H1 (cell line): ENCODE measurements around the gene DPF3. TPM values are rescaled to one million over a fixed set of nuclear protein-coding genes. Genes with fewer than 3 reads are reported as not detected.

Source experiments
- CTCF ChIA-PET: fragments of 300-600 bp; sonication (Branson Sonifier 250); formaldehyde crosslinking; loops from one replicate; lab custom pipeline; 2021; ENCODE audit not compliant: partially characterized antibody; lab: Charles Lee
- POLR2A ChIA-PET: fragments of 300-600 bp; sonication (Branson Sonifier 250); formaldehyde crosslinking; loops from one replicate; lab custom pipeline; 2021; ENCODE audit warnings: inconsistent platforms; ENCODE audit not compliant: partially characterized antibody; lab: Charles Lee
- DNase-seq, 2 experiments: peaks; one replicate each; pipeline versions ENCODE4 v3.0.0 to v3.0.0-alpha.2; 2010 to 2022; ENCODE audit warnings: low spot score in 2 of 2, low read depth in 1 of 2, mixed read lengths in 1 of 2
- FAIRE-seq: peaks from 2 replicates; lab custom pipeline; 2011; peaks lifted over from hg19 to GRCh38; lab: Jason Lieb, UNC
- H2AFZ ChIP-seq: 2 replicates; pipeline ENCODE4 v1.8.1; 2012; ENCODE audit warnings: low read length, inconsistent platforms
- H2AK5ac ChIP-seq: 2 replicates; pipeline ENCODE4 v1.6.1; 2013; ENCODE audit warnings: low read depth, low read length
- H2BK120ac ChIP-seq: replicated peaks from 2 replicates; pipeline ENCODE3; 2013; ENCODE audit warnings: low read depth, low read length, inconsistent platforms
- H2BK12ac ChIP-seq: 2 replicates; pipeline ENCODE4 v1.6.1; 2013; ENCODE audit warnings: low read depth, low read length
- H2BK15ac ChIP-seq: 2 replicates; pipeline ENCODE4 v1.6.1; 2013; ENCODE audit warnings: low read length
- H2BK20ac ChIP-seq: 2 replicates; pipeline ENCODE4 v1.6.1; 2013; ENCODE audit warnings: low read length
- H2BK5ac ChIP-seq: 2 replicates; pipeline ENCODE4 v1.6.1; 2013; ENCODE audit warnings: low read depth, low read length
- H3K14ac ChIP-seq: 2 replicates; pipeline ENCODE4 v1.6.1; 2013; ENCODE audit warnings: inconsistent platforms; ENCODE audit not compliant: insufficient read length
- H3K18ac ChIP-seq: 2 replicates; pipeline ENCODE4 v1.6.1; 2013; ENCODE audit warnings: low read length; ENCODE audit errors: extremely low read depth
- H3K23ac ChIP-seq: 2 replicates; pipeline ENCODE4 v1.6.1; 2013; ENCODE audit warnings: inconsistent platforms; ENCODE audit not compliant: insufficient read length
- H3K23me2 ChIP-seq: 2 replicates; pipeline ENCODE4 v1.6.1; 2013; ENCODE audit warnings: low read depth, low read length
- H3K27ac ChIP-seq: 2 replicates; pipeline ENCODE4 v1.6.1; 2011; ENCODE audit warnings: low read depth, low read length, inconsistent platforms
- H3K27me3 ChIP-seq, 4 experiments: replicated peaks in 1 of 4; 1 replicate in 1 of 4; 2 replicates in 3 of 4; pipeline versions ENCODE4 v1.6.1 to v1.8.1; 2011 to 2013; ENCODE audit warnings: low read length in 3 of 4, mild to moderate bottlenecking in 3 of 4, inconsistent platforms in 2 of 4, mixed read lengths in 2 of 4, moderate library complexity in 1 of 4; ENCODE audit not compliant: control insufficient read depth in 3 of 4, insufficient read depth in 3 of 4; ENCODE audit errors: extremely low read depth in 1 of 4
- H3K36me3 ChIP-seq, 4 experiments: 2 replicates each; pipeline versions ENCODE4 v1.6.1 to v1.8.1; 2011 to 2013; ENCODE audit warnings: mild to moderate bottlenecking in 4 of 4, low read length in 3 of 4, moderate library complexity in 2 of 4, control low read depth in 1 of 4, inconsistent platforms in 1 of 4; ENCODE audit not compliant: insufficient read depth in 4 of 4, control insufficient read depth in 2 of 4
- H3K4ac ChIP-seq: replicated peaks from 2 replicates; pipeline ENCODE3; 2013; ENCODE audit warnings: low read length, low read depth, mixed read lengths, inconsistent platforms; ENCODE audit not compliant: insufficient read length
- H3K4me1 ChIP-seq, 4 experiments: replicated peaks in 1 of 4; 1 replicate in 1 of 4; 2 replicates in 3 of 4; pipeline versions ENCODE4 v1.6.1 to v1.8.1; 2011 to 2013; ENCODE audit warnings: low read length in 3 of 4, inconsistent platforms in 2 of 4, mixed read lengths in 1 of 4; ENCODE audit not compliant: insufficient read depth in 4 of 4, control insufficient read depth in 3 of 4
- H3K4me2 ChIP-seq, 2 experiments: 2 replicates each; pipeline versions ENCODE4 v1.6.1 to v1.8.1; 2011 to 2013; ENCODE audit warnings: low read depth in 2 of 2, low read length in 2 of 2, control low read depth in 1 of 2, inconsistent platforms in 1 of 2, mild to moderate bottlenecking in 1 of 2; ENCODE audit not compliant: insufficient read depth in 1 of 2
- H3K4me3 ChIP-seq, 4 experiments: fragments of 200-600, 300-600 bp in 1 of 4; sonication (generic), shearing (Covaris generic), sonication (Bioruptor Twin) in 1 of 4; 2 replicates each; pipeline versions ENCODE4 v1.5.1 to v1.8.1; 2011 to 2016; ENCODE audit warnings: low read length in 4 of 4, low read depth in 3 of 4, control low read depth in 2 of 4, inconsistent platforms in 2 of 4, mild to moderate bottlenecking in 2 of 4, mixed read lengths in 1 of 4, moderate library complexity in 1 of 4; ENCODE audit not compliant: insufficient read depth in 2 of 4; ENCODE audit errors: extremely low read depth in 1 of 4
- H3K56ac ChIP-seq: replicated peaks from 2 replicates; pipeline ENCODE3; 2013; ENCODE audit warnings: low read depth, mild to moderate bottlenecking, mixed read lengths, low read length, inconsistent platforms; ENCODE audit not compliant: insufficient read length
- H3K79me1 ChIP-seq: 2 replicates; pipeline ENCODE4 v1.6.1; 2013; ENCODE audit warnings: low read depth, low read length, control low read depth
- H3K79me2 ChIP-seq, 2 experiments: 2 replicates each; pipeline versions ENCODE4 v1.6.1 to v1.8.1; 2012 to 2013; ENCODE audit warnings: low read length in 2 of 2, mild to moderate bottlenecking in 2 of 2, inconsistent platforms in 1 of 2; ENCODE audit not compliant: insufficient read depth in 2 of 2, control insufficient read depth in 1 of 2
- H3K9ac ChIP-seq, 4 experiments: replicated peaks in 1 of 4; 1 replicate in 1 of 4; 2 replicates in 3 of 4; pipeline versions ENCODE4 v1.6.1 to v1.8.1; 2011 to 2013; ENCODE audit warnings: low read depth in 3 of 4, low read length in 3 of 4, control low read depth in 2 of 4, mild to moderate bottlenecking in 2 of 4, moderate library complexity in 2 of 4, inconsistent platforms in 1 of 4; ENCODE audit errors: extremely low read depth in 1 of 4
- H3K9me3 ChIP-seq, 2 experiments: 2 replicates each; pipeline versions ENCODE4 v1.6.1 to v1.8.1; 2012 to 2013; ENCODE audit warnings: mild to moderate bottlenecking in 2 of 2, moderate library complexity in 2 of 2, control low read depth in 1 of 2, inconsistent platforms in 1 of 2, low read depth in 1 of 2, low read length in 1 of 2, mixed read lengths in 1 of 2; ENCODE audit not compliant: insufficient read depth in 2 of 2
- H4K20me1 ChIP-seq, 2 experiments: replicated peaks in 1 of 2; 2 replicates each; pipeline versions ENCODE3 to v1.8.1; 2011 to 2013; ENCODE audit warnings: inconsistent platforms in 2 of 2, low read length in 2 of 2, mild to moderate bottlenecking in 1 of 2; ENCODE audit not compliant: insufficient read depth in 2 of 2, control insufficient read depth in 1 of 2
- H4K5ac ChIP-seq: 2 replicates; pipeline ENCODE4 v1.6.1; 2013; ENCODE audit warnings: low read length, low read depth, mixed read lengths, inconsistent platforms; ENCODE audit not compliant: insufficient read length
- H4K8ac ChIP-seq: 2 replicates; pipeline ENCODE4 v1.8.0; 2013; ENCODE audit warnings: mild to moderate bottlenecking, moderate library complexity, low read length, inconsistent platforms; ENCODE audit not compliant: insufficient read depth; ENCODE audit errors: extremely low read depth
- H4K91ac ChIP-seq: replicated peaks from 2 replicates; pipeline ENCODE3; 2013; ENCODE audit warnings: low read length, mixed read lengths, inconsistent platforms; ENCODE audit not compliant: insufficient read length
- BRCA1 ChIP-seq: IDR thresholded peaks from 2 replicates; pipeline ENCODE4 v1.6.1; 2012; ENCODE audit warnings: low read depth, low read length, improper control_type of control experiment
- CHD1 ChIP-seq: IDR thresholded peaks from 2 replicates; pipeline ENCODE4 v1.6.1; 2012; ENCODE audit warnings: low read depth, low read length, improper control_type of control experiment
- CHD2 ChIP-seq: IDR thresholded peaks from 2 replicates; pipeline ENCODE4 v1.6.1; 2012; ENCODE audit warnings: low read length, improper control_type of control experiment
- E2F6 ChIP-seq: IDR thresholded peaks from 2 replicates; pipeline ENCODE4 v1.6.1; 2012; ENCODE audit warnings: inconsistent platforms
- HDAC2 ChIP-seq, 2 experiments: fragments of 300-600 bp in 1 of 2; sonication (generic) in 1 of 2; IDR thresholded peaks; 2 replicates each; pipeline ENCODE4 v1.6.1; 2011 to 2012; ENCODE audit warnings: low read depth in 2 of 2, low read length in 2 of 2, mild to moderate bottlenecking in 2 of 2, moderate library complexity in 2 of 2, borderline replicate concordance in 1 of 2, inconsistent platforms in 1 of 2
- MAX ChIP-seq: IDR thresholded peaks from 2 replicates; pipeline ENCODE4 v1.6.1; 2012; ENCODE audit warnings: inconsistent platforms
- POLR2A ChIP-seq, 2 experiments: IDR thresholded peaks; 1 replicate in 1 of 2; 2 replicates in 1 of 2; pipeline ENCODE4 v1.6.1; 2011; ENCODE audit warnings: low read depth in 2 of 2, low read length in 2 of 2, mild to moderate bottlenecking in 2 of 2; ENCODE audit errors: control extremely low read depth in 1 of 2
- RXRA ChIP-seq: IDR thresholded peaks from 2 replicates; pipeline ENCODE4 v1.6.1; 2011; ENCODE audit warnings: low read depth, mild to moderate bottlenecking, low read length, moderate library complexity; ENCODE audit not compliant: insufficient read depth
- SIRT6 ChIP-seq: IDR thresholded peaks from one replicate; pipeline ENCODE4 v1.7.1; 2012; ENCODE audit warnings: low read length, inconsistent platforms
- SP2 ChIP-seq: IDR thresholded peaks from 2 replicates; pipeline ENCODE4 v1.6.1; 2012; ENCODE audit warnings: mild to moderate bottlenecking, low read length, inconsistent platforms
- SRF ChIP-seq: IDR thresholded peaks from 2 replicates; pipeline ENCODE4 v1.6.1; 2011; ENCODE audit warnings: mild to moderate bottlenecking, low read depth, low read length, moderate library complexity
- TBP ChIP-seq: IDR thresholded peaks from 2 replicates; pipeline ENCODE4 v1.6.1; 2011; ENCODE audit warnings: low read depth, low read length, improper control_type of control experiment
- TEAD4 ChIP-seq: IDR thresholded peaks from 2 replicates; pipeline ENCODE4 v1.6.1; 2012; ENCODE audit warnings: low read depth, low read length, inconsistent platforms, mixed read lengths
- ZNF274 ChIP-seq: IDR thresholded peaks from 2 replicates; pipeline ENCODE4 v1.7.0; 2012; ENCODE audit warnings: low read length, borderline replicate concordance; ENCODE audit errors: extremely low read depth
- WGBS, 2 experiments: shearing (Covaris generic) in 1 of 2; methylation state at CpG; one replicate each; pipeline versions ENCODE4 v1.1.6 to v1.1.7; 2013 to 2015; ENCODE audit warnings: low lambda C conversion rate in 2 of 2, mixed read lengths in 2 of 2, inconsistent platforms in 1 of 2, low coverage in 1 of 2, missing lambda C conversion rate in 1 of 2; ENCODE audit not compliant: insufficient replicate concordance in 2 of 2, insufficient coverage in 1 of 2, insufficient read length in 1 of 2; ENCODE audit errors: extremely low coverage in 1 of 2, missing lambda C conversion rate in 1 of 2; 5-methylcytosine and 5-hydroxymethylcytosine counted together
- polyA plus RNA-seq, 7 experiments: library from polyadenylated mRNA; depleted of rRNA in 3 of 7; stranded (reverse) in 5 of 7; unstranded in 2 of 7; fragments of >200 nt in 5 of 7; fragments of 200-250 nt in 2 of 7; gene quantifications; 1 replicate in 5 of 7; 2 replicates in 1 of 7; 4 replicates in 1 of 7; pipeline versions ENCODE4 v1.2.1 to v1.2.3, GENCODE V29; 2011 to 2013; ENCODE audit warnings: missing spikeins in 2 of 7, mixed read lengths in 2 of 7
- total RNA-seq: library from RNA; stranded (reverse); fragmentation: NEBNext Ultra II Directional; extraction: Animal tissue kit (Norgen Biotek cat#: 25700); gene quantifications from 2 replicates; pipeline ENCODE4 v1.2.1, GENCODE V29; 2021

Gene DPF3
- total and polyA plus RNA-seq, 2 of the 8 experiments (the other 6 are each of a cell fraction or from before 2014, with no cell fraction given), result 0.19 TPM; not detected in 1

GRCh38 chr14:72754949-72755348, 139.0 kb downstream of the DPF3 start:
- DNase-seq (no peak), FAIRE-seq (no peak)
- no peaks in the 10 kb centered on the region for H3K23me2 ChIP-seq
- no peak overlapping the region for H2AFZ ChIP-seq
- H3K9me3 ChIP-seq, result peaks cover 2 to 4% of the 10 kb centered on the region in 2 experiments; a peak in 1 of 4 replicates
- no peaks in the 10 kb centered on the region; a peak in 1 of 7 replicates for H3K27me3 ChIP-seq
- H3K4me3 ChIP-seq, result no peak overlapping the region
- WGBS, 2 experiments, result 88% methylated on average over 4 of the region's 4 CpGs; no CpG with 5 or more reads in 1 of the 2 experiments
- no peak overlapping the region for H3K23ac ChIP-seq
- H2BK120ac ChIP-seq, result no peak overlapping the region
- H3K14ac ChIP-seq, result no peak overlapping the region
- no peak overlapping the region for H2BK15ac ChIP-seq
- no peak overlapping the region for H3K4me2 ChIP-seq
- no peak overlapping the region for H3K18ac ChIP-seq
- H3K79me1 ChIP-seq, result no peaks in the 10 kb centered on the region
- H4K5ac ChIP-seq, result no peak overlapping the region
- no peaks in the 10 kb centered on the region for H3K36me3 ChIP-seq
- no peaks in the 10 kb centered on the region for H3K79me2 ChIP-seq
- H2AK5ac ChIP-seq, result no peak overlapping the region
- H2BK12ac ChIP-seq, result no peak overlapping the region
- ChIA-PET POLR2A (no interaction called here), CTCF (interaction anchor here (0.6 to 1.4 kb wide), 4 partner anchors 57 to 239 kb away, joined by 3 to 5 read pairs (median 3); no protein-coding TSS in a partner anchor)
- no peak overlapping the region for H3K27ac ChIP-seq
- no peak overlapping the region for H3K4ac ChIP-seq
- no peak overlapping the region for H3K9ac ChIP-seq
- H3K4me1 ChIP-seq, result no peaks in the 10 kb centered on the region
- no peak overlapping the region for H2BK5ac ChIP-seq
- no peak overlapping the region; the same call in 1 of the 2 replicates for H4K8ac ChIP-seq
- H4K91ac ChIP-seq, result no peak overlapping the region
- H2BK20ac ChIP-seq, result no peak overlapping the region
- peaks cover 0 to 2% of the 10 kb centered on the region in 2 experiments for H4K20me1 ChIP-seq
- H3K56ac ChIP-seq, result no peak overlapping the region
- TF ChIP-seq SIRT6 (no peak), E2F6 (no peak), ZNF274 (no peak), TEAD4 (no peak), CHD1 (no peak), SRF (no peak), CHD2 (no peak), TBP (no peak), HDAC2 (IDR thresholded peaks at IDR 0.05; ENCODE audit: borderline replicate concordance in 1 of 2, low read depth in 2 of 2, low read length in 2 of 2) (no peak), RXRA (no peak), BRCA1 (no peak), SP2 (no peak), MAX (no peak), POLR2A (IDR thresholded peaks at IDR 0.05; ENCODE audit: control extremely low read depth in 1 of 2, low read depth in 2 of 2, low read length in 2 of 2) (no peak)
